Stimulated activated effector memory CD8-positive, alpha-beta T cell treated with anti-CD3 and anti-CD28 coated beads, Interleukin-12 subunit alpha, Interleukin-12 subunit beta, amount 100 ng/mL, for 72 hours (primary cell): ENCODE measurements around the gene LMO7.
"Not testable (repeated sequence)": the region's sequence is repeated elsewhere in the genome, so short reads cannot be mapped to it uniquely, and the experiment has no call there.

ENCODE experiments used
- ATAC-seq: fragments of 150-1000 bp; cut with Tn5 transposase; 2 replicates; pipeline ENCODE4 v1.10.0; 2021
- DNase-seq, 2 donors: peaks; one replicate each; pipeline ENCODE4 v3.0.0; 2021 to 2022; ENCODE audit warnings: low spot score in 2 of 2
- H3K27ac Mint-ChIP-seq: one replicate; pipeline ENCODE4 v1.8.0; 2022; ENCODE audit warnings: mild to moderate bottlenecking, mixed read lengths
- H3K36me3 Mint-ChIP-seq: one replicate; pipeline ENCODE4 v1.8.0; 2022; ENCODE audit warnings: mild to moderate bottlenecking, mixed read lengths
- H3K4me1 Mint-ChIP-seq: one replicate; pipeline ENCODE4 v1.8.0; 2022; ENCODE audit warnings: mixed read lengths
- H3K4me3 Mint-ChIP-seq: one replicate; pipeline ENCODE4 v1.8.0; 2022; ENCODE audit warnings: mild to moderate bottlenecking, mixed read lengths
- H3K9me3 Mint-ChIP-seq: one replicate; pipeline ENCODE4 v1.8.0; 2022; ENCODE audit warnings: mixed read lengths

Gene LMO7

DNA sequence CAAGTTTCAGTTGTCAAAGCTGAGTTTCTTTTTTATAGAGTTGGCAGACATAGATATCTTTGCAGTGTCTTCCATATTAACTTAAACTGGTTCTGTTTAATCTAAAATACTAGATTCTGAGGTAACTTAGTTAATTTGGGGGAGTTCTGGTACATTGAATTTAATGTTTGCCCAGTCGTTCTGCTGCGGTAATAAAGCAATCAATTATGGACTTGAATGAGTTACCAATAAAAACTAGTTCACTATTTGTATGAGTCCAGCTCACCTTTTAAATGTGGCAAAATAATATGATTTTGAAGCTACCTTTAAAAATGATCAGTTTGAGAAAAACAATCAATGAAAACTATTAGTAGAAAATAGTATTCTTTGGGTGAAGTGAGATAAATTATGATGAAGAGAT is 90.2 kb downstream of the LMO7 start:
- Mint-ChIP-seq H3K4me1 (no peaks in the 10 kb centered on the region), H3K27ac (no peak overlapping the region), H3K9me3 (no peaks in the 10 kb centered on the region), H3K4me3 (no peak overlapping the region), H3K36me3 (no peaks in the 10 kb centered on the region)
- ATAC-seq (no peak), DNase-seq (no peak)

DNA sequence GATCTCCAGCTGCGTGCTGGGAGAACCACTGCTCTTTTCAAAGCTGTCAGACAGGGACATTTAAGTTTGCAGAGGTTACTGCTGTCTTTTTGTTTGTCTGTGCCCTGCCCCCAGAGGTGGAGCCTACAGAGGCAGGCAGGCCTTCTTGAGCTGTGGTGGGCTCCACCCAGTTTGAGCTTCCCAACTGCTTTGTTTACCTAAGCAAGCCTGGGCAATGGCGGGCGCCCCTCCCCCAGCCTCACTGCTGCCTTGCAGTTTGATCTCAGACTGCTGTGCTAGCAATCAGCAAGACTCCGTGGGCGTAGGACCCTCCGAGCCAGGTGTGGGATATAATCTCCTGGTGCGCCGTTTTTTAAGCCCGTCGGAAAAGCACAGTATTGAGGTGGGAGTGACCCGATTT is 97.0 kb downstream of the LMO7 start:
- not testable (repeated sequence) for H3K27ac Mint-ChIP-seq, DNase-seq, H3K36me3 Mint-ChIP-seq, ATAC-seq, H3K4me3 Mint-ChIP-seq, H3K4me1 Mint-ChIP-seq, H3K9me3 Mint-ChIP-seq

GRCh38 chr13:75736173-75736572 is 100.0 kb downstream of the LMO7 start:
- H3K9me3 Mint-ChIP-seq, result peaks cover 7% of the 10 kb centered on the region
- H3K4me1 Mint-ChIP-seq, result no peaks in the 10 kb centered on the region
- H3K4me3 Mint-ChIP-seq, result no peak overlapping the region
- no peaks in the 10 kb centered on the region for H3K36me3 Mint-ChIP-seq
- ATAC-seq (no peak), DNase-seq (no peak)
- no peak overlapping the region for H3K27ac Mint-ChIP-seq

DNA sequence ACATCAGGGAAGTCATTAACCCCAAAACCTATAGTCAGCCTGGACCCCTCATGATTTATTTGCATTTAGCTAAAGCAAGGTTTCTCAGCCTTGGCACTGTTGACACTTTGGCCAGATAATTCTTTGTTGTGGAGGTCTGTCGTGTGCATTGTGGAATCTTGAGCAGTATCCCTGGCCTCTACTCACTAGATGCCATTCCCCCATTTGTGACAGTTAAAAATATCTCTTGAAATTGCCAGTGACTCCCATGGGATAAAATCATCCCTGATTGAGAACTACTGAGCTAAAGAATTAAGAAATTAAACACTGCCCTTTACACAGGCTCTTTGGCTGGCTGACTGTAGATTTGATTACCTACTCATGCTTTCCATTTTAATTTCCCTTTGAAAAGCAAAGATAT is 102.7 kb downstream of the LMO7 start:
- DNase-seq (no peak), ATAC-seq (no peak)
- no peaks in the 10 kb centered on the region for H3K4me1 Mint-ChIP-seq
- no peak overlapping the region for H3K4me3 Mint-ChIP-seq
- H3K36me3 Mint-ChIP-seq, result no peaks in the 10 kb centered on the region
- peaks cover 4% of the 10 kb centered on the region for H3K9me3 Mint-ChIP-seq
- no peak overlapping the region for H3K27ac Mint-ChIP-seq

DNA sequence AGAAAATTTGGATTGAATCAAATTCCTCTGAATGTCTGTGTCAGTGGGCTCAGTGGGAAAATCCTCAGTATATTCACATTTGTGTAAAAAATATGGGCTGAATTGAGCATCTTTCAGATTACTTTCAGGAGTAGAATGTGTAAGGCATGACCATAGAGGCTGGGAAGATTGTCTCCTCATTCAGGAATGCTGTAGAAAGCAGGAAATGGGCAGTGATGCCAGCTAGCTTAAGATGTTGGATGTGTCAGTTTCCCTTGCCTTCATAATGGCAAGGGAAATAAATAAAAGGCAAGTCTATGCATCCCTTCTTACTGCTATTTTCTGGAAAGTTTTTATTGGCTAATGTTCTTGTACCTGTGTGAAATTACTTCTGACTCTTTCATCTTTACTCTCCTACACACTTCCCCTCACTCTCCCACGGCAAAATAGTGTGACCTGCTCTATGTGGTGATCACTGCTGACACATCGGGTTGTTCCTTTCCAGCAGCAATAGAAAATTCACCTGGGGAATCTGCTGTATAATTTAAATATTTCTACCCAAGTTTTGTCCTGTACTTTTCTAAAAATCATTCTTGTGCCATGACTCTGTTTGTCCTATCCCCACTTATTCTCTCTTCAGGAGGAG is 103.2 kb downstream of the LMO7 start:
- H3K36me3 Mint-ChIP-seq, result no peaks in the 10 kb centered on the region
- DNase-seq (no peak), ATAC-seq (no peak)
- no peak overlapping the region for H3K4me3 Mint-ChIP-seq
- no peak overlapping the region for H3K27ac Mint-ChIP-seq
- no peaks in the 10 kb centered on the region for H3K4me1 Mint-ChIP-seq
- peaks cover 4% of the 10 kb centered on the region for H3K9me3 Mint-ChIP-seq

DNA sequence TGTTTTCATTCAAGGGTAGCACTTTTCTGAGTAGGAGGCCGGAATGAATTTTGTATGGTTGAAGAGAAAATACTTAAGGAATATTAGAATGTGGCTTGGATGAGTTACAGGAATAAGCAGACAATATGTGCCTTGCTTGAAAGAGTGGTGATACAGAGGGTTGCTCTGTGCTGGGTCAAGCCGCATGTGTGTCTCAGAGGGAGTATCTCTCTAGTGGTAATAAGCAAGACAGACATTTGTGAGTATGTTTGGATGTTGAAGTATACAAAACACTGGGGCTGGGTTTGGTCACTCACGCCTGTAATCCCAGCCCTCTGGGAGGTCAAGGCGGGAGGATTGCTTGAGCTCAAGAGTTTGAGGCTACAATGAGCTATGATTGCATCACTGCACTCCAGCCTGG is 103.9 kb downstream of the LMO7 start:
- ATAC-seq (no peak), DNase-seq (no peak)
- Mint-ChIP-seq H3K27ac (no peak overlapping the region), H3K36me3 (no peaks in the 10 kb centered on the region), H3K4me1 (no peaks in the 10 kb centered on the region), H3K4me3 (no peak overlapping the region), H3K9me3 (peaks cover 4% of the 10 kb centered on the region)

DNA sequence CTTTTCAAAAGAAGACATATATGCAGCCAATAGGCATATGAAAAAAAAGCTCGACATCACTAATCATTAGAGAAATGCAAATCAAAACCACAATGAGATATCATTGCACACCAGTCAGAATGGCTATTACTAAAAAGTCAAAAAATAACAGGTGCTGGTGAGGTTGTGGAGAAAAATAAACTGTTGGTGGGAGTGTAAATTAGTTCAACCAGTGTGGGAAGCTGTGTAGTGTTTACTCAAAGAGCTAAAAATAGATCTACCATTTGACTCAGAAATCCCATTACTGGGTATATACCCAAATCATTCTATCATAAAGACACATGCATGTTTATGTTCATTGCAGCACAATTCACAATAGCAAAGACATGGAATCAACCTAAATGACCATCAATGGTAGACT is 106.9 kb downstream of the LMO7 start:
- H3K27ac Mint-ChIP-seq, H3K4me3 Mint-ChIP-seq, DNase-seq, H3K4me1 Mint-ChIP-seq, H3K9me3 Mint-ChIP-seq, ATAC-seq, H3K36me3 Mint-ChIP-seq: not testable (repeated sequence)

DNA sequence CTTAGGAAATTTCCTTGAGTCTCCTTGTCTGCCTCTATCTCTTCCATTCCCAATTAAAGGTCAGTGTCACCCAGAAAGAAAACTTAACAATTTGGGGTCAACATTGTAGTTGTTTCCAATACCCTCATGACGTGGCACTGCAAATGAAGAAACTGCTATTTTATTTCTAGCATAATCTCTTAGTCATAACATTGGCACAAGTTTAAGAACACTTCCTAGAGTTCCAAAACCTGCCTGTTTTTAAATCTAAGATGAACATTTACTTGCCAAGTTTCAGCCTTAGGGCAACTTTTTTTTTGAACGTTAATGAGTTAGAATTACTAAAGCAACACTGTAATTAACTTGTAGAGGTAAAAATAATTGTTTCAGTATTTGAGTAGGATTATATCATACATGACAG is 108.0 kb downstream of the LMO7 start:
- no peaks in the 10 kb centered on the region for H3K36me3 Mint-ChIP-seq
- H3K27ac Mint-ChIP-seq, result no peak overlapping the region
- ATAC-seq, result no peak
- no peaks in the 10 kb centered on the region for H3K4me1 Mint-ChIP-seq
- DNase-seq, result no peak
- no peak overlapping the region for H3K4me3 Mint-ChIP-seq
- peaks cover 4% of the 10 kb centered on the region for H3K9me3 Mint-ChIP-seq

DNA sequence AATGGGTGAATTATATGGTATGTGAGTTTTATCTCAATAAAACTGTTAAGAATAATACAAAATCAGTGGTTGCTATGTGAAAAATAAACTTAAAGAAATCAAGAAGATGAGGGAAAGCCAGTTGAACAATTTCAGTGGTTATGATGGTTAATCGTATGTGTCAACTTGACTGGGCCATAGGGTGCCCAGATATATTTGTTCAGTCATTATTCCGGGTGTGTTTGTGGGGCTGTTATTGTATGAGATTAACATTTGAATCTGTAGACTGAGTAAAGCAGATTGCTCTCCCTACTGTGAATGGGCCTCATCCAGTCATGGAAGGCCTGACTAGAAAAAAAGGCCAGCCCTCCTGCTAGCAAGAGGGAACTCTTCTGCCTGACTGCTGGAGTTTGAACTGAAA is 109.3 kb downstream of the LMO7 start:
- Mint-ChIP-seq H3K4me1 (no peaks in the 10 kb centered on the region), H3K36me3 (no peaks in the 10 kb centered on the region), H3K27ac (no peak overlapping the region), H3K9me3 (peaks cover 4% of the 10 kb centered on the region), H3K4me3 (no peak overlapping the region)
- DNase-seq, result no peak
- ATAC-seq, result no peak

GRCh38 chr13:75748874-75749273 is 112.7 kb downstream of the LMO7 start:
- Mint-ChIP-seq H3K4me1 (no peaks in the 10 kb centered on the region), H3K9me3 (peaks cover 6% of the 10 kb centered on the region), H3K27ac (no peak overlapping the region), H3K4me3 (no peak overlapping the region), H3K36me3 (no peaks in the 10 kb centered on the region)
- DNase-seq, result no peak
- ATAC-seq, result no peak

DNA sequence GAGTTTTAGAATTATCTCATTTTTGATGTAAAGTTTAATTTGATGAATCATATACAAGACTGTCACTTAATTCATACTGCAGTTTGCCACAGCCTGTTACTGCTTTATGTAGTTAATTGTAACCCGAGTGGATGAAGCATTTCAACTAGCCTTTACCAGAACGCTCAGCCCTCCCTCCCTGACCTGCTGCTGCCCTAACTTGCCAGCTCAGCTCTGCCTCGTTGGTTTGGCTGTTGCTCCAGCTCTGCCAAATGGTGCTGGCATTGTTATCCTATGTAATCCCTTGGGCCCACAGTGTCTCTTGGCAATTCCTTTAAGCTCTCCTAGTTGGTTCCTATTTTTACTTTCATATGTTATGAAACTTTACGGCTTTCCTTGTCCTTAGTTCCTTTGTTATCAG is 113.3 kb downstream of the LMO7 start:
- Mint-ChIP-seq H3K36me3 (no peaks in the 10 kb centered on the region), H3K4me3 (no peak overlapping the region), H3K9me3 (peaks cover 10% of the 10 kb centered on the region), H3K27ac (no peak overlapping the region), H3K4me1 (no peaks in the 10 kb centered on the region)
- no peak for DNase-seq
- no peak for ATAC-seq

- Mint-ChIP-seq H3K36me3 (no peaks in the 10 kb centered on the region), H3K27ac (no peak overlapping the region), H3K9me3 (peaks cover 10% of the 10 kb centered on the region), H3K4me1 (no peaks in the 10 kb centered on the region), H3K4me3 (no peak overlapping the region)
- DNase-seq, result no peak
- ATAC-seq, result no peak
These were observed 115.2 kb downstream of the LMO7 start for GRCh38 chr13:75751350-75751749.

GRCh38 chr13:75752826-75753225 is 116.7 kb downstream of the LMO7 start:
- Mint-ChIP-seq H3K27ac (no peak overlapping the region), H3K4me1 (no peaks in the 10 kb centered on the region), H3K36me3 (no peaks in the 10 kb centered on the region), H3K4me3 (no peak overlapping the region), H3K9me3 (peaks cover 10% of the 10 kb centered on the region)
- no peak for ATAC-seq
- DNase-seq, result no peak

DNA sequence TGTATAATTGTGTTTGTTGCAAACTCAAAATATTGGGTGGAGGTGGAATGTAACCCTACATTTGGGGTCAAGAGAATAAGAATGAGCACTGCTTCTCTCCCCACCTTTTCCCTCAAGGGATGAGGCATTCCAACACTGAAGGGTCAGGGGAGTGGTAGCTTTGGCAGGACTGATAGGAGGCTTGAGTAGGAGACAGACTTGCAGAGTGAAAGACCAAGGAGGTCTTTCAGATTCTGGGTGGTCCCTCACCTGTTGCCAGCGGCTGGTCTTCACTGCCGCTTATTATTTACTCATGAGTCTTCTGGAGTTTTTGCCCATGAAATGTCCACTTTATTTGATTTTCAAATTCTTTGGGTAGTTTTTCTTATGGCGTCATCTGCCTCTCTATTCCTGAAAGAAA is 118.8 kb downstream of the LMO7 start:
- no peaks in the 10 kb centered on the region for H3K4me1 Mint-ChIP-seq
- ATAC-seq, result no peak
- no peaks in the 10 kb centered on the region for H3K36me3 Mint-ChIP-seq
- peaks cover 10% of the 10 kb centered on the region for H3K9me3 Mint-ChIP-seq
- no peak overlapping the region for H3K4me3 Mint-ChIP-seq
- H3K27ac Mint-ChIP-seq, result no peak overlapping the region
- no peak for DNase-seq

DNA sequence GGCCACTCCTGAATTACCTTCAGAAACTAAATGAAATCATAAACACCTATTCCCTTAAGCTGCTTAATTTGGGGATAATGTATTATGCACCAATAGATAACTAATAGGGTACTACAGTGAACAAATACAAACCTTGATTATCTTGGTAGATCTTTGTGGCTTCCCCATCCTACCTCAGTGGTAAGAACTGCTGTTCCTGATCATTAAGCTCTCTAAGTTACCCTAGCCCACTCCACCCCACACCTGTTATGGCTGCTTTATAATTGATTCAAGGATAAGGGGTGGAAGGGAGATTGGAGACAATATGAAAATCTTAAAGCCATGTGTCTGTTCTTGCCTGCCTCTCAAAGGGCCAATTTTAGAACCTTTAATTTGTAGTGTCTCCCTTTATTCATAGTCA is 121.2 kb downstream of the LMO7 start:
- peaks cover 11% of the 10 kb centered on the region for H3K4me1 Mint-ChIP-seq
- DNase-seq (no peak), ATAC-seq (no peak)
- no peak overlapping the region for H3K4me3 Mint-ChIP-seq
- no peak overlapping the region for H3K27ac Mint-ChIP-seq
- H3K36me3 Mint-ChIP-seq, result no peaks in the 10 kb centered on the region
- peaks cover 10% of the 10 kb centered on the region for H3K9me3 Mint-ChIP-seq

GRCh38 chr13:75759531-75759930 is 123.4 kb downstream of the LMO7 start:
- Mint-ChIP-seq H3K4me1 (peaks cover 17% of the 10 kb centered on the region), H3K9me3 (no peaks in the 10 kb centered on the region), H3K27ac (no peak overlapping the region), H3K36me3 (no peaks in the 10 kb centered on the region), H3K4me3 (no peak overlapping the region)
- DNase-seq, result no peak
- ATAC-seq, result no peak
